CD14-positive monocyte (primary cell): ENCODE measurements around the gene TAF1B. TPM values are rescaled to one million over a fixed set of nuclear protein-coding genes. Genes with fewer than 3 reads are reported as not detected.
A peak's percentile ranks its signal among the peaks of the same experiment; 100 is the strongest.

Experiments used
- DNase-seq, 3 donors: peaks; one replicate each; pipeline ENCODE4 v3.0.0-alpha.2; 2011 to 2022
- H2AFZ ChIP-seq: 2 replicates; pipeline ENCODE4 v1.6.0; 2012; ENCODE audit warnings: mild to moderate bottlenecking, low read depth, low read length, inconsistent platforms; ENCODE audit not compliant: insufficient read depth, poor library complexity, severe bottlenecking
- H3K27ac ChIP-seq, 2 donors: 1 replicate in 1 of 2; 2 replicates in 1 of 2; pipeline ENCODE4 v1.5.1; 2012 to 2013; ENCODE audit warnings: low read length in 2 of 2, control low read depth in 1 of 2, inconsistent platforms in 1 of 2, low read depth in 1 of 2, mild to moderate bottlenecking in 1 of 2
- H3K27me3 ChIP-seq, 2 donors: one replicate each; pipeline versions ENCODE4 v1.6.0 to v1.6.1; 2011 to 2013; ENCODE audit warnings: low read length in 2 of 2; ENCODE audit not compliant: control insufficient read depth in 2 of 2, insufficient read depth in 2 of 2
- H3K36me3 ChIP-seq, 2 donors: replicated peaks in 1 of 2; 1 replicate in 1 of 2; 2 replicates in 1 of 2; pipeline versions ENCODE4 v1.5.1 to v1.6.1; 2012 to 2013; ENCODE audit warnings: low read length in 2 of 2, control low read depth in 1 of 2, inconsistent platforms in 1 of 2, mild to moderate bottlenecking in 1 of 2; ENCODE audit not compliant: insufficient read depth in 2 of 2, control insufficient read depth in 1 of 2
- H3K4me1 ChIP-seq, 2 donors: 1 replicate in 1 of 2; 2 replicates in 1 of 2; pipeline versions ENCODE4 v1.5.1 to v1.6.1; 2012 to 2013; ENCODE audit warnings: low read length in 2 of 2, control low read depth in 1 of 2, inconsistent platforms in 1 of 2, mild to moderate bottlenecking in 1 of 2, moderate library complexity in 1 of 2; ENCODE audit not compliant: insufficient read depth in 2 of 2, control insufficient read depth in 1 of 2
- H3K4me2 ChIP-seq: replicated peaks from 2 replicates; pipeline ENCODE3; 2012; ENCODE audit warnings: low read length, moderate library complexity, mild to moderate bottlenecking; ENCODE audit not compliant: poor library complexity, severe bottlenecking; ENCODE audit errors: extremely low read depth
- H3K4me3 ChIP-seq, 3 experiments: fragments of 200-600 bp in 1 of 3; sonication (generic) in 1 of 3; replicated peaks in 1 of 3; 1 replicate in 2 of 3; 2 replicates in 1 of 3; pipeline ENCODE4 v1.5.1; 2011 to 2013; ENCODE audit warnings: low read length in 3 of 3, mild to moderate bottlenecking in 3 of 3, control low read depth in 2 of 3, low read depth in 2 of 3, inconsistent platforms in 1 of 3, moderate library complexity in 1 of 3
- H3K79me2 ChIP-seq: 2 replicates; pipeline ENCODE4 v1.6.0; 2012; ENCODE audit warnings: mild to moderate bottlenecking, control low read depth, inconsistent platforms, low read length, moderate library complexity; ENCODE audit not compliant: insufficient read depth
- H3K9ac ChIP-seq: 2 replicates; pipeline ENCODE4 v1.6.0; 2017; ENCODE audit warnings: low read length, mild to moderate bottlenecking; ENCODE audit not compliant: insufficient read depth, poor library complexity, severe bottlenecking
- H3K9me3 ChIP-seq, 2 donors: replicated peaks in 1 of 2; 1 replicate in 1 of 2; 2 replicates in 1 of 2; pipeline versions ENCODE4 v1.5.1 to v1.6.1; 2012 to 2013; ENCODE audit warnings: low read length in 2 of 2, control low read depth in 1 of 2; ENCODE audit not compliant: control insufficient read depth in 1 of 2, insufficient read depth in 1 of 2
- H4K20me1 ChIP-seq: 2 replicates; pipeline ENCODE4 v1.6.0; 2012; ENCODE audit warnings: mild to moderate bottlenecking, low read length, control low read depth, moderate library complexity; ENCODE audit not compliant: insufficient read depth
- H3K27ac Mint-ChIP-seq, 7 donors: one replicate each; pipeline ENCODE4 v1.8.0; 2020; ENCODE audit warnings: mild to moderate bottlenecking in 7 of 7, mixed read lengths in 7 of 7, moderate library complexity in 6 of 7, inconsistent platforms in 2 of 7
- H3K27me3 Mint-ChIP-seq, 3 donors: one replicate each; pipeline ENCODE4 v1.8.0; 2021 to 2022; ENCODE audit warnings: low read depth in 3 of 3, mild to moderate bottlenecking in 3 of 3, mixed read lengths in 3 of 3, moderate library complexity in 3 of 3, inconsistent platforms in 1 of 3
- H3K36me3 Mint-ChIP-seq, 2 donors: one replicate each; pipeline ENCODE4 v1.8.0; 2020; ENCODE audit warnings: mixed read lengths in 2 of 2, inconsistent platforms in 1 of 2, mild to moderate bottlenecking in 1 of 2
- H3K4me1 Mint-ChIP-seq: one replicate; pipeline ENCODE4 v1.8.0; 2020; ENCODE audit warnings: mild to moderate bottlenecking, mixed read lengths
- H3K4me3 Mint-ChIP-seq, 2 donors: one replicate each; pipeline ENCODE4 v1.8.0; 2020; ENCODE audit warnings: mild to moderate bottlenecking in 2 of 2, mixed read lengths in 2 of 2, moderate library complexity in 1 of 2
- H3K9me3 Mint-ChIP-seq, 7 donors: one replicate each; pipeline ENCODE4 v1.8.0; 2020 to 2022; ENCODE audit warnings: mixed read lengths in 7 of 7, mild to moderate bottlenecking in 6 of 7, moderate library complexity in 6 of 7, inconsistent platforms in 2 of 7
- WGBS: methylation state at CpG from one replicate; pipeline ENCODE4 v1.1.5; 2013; ENCODE audit warnings: missing lambda C conversion rate; ENCODE audit not compliant: insufficient coverage; 5-methylcytosine and 5-hydroxymethylcytosine counted together
- intact Hi-C, 2 donors: fragments of 100-400 bp; cut with micrococcal nuclease; formaldehyde crosslinking; loops; one replicate each; pipeline versions ENCODE4 v1.15.0 to v1.15.1; 2023
- polyA plus RNA-seq, 3 donors: library from polyadenylated mRNA; depleted of rRNA in 1 of 3; unstranded in 2 of 3; stranded (reverse) in 1 of 3; fragments of 300-500 nt in 2 of 3; fragments of >200 nt in 1 of 3; fragmentation: Illumina TruSeq in 2 of 3; gene quantifications; 1 replicate in 2 of 3; 2 replicates in 1 of 3; pipeline ENCODE4 v1.2.3, GENCODE V29; 2012 to 2021
- TF ChIP-seq, protein P1 (sequence below): fragments of 200-600 bp; IDR thresholded peaks from one replicate; pipeline ENCODE4 v1.8.0; 2022; ENCODE audit warnings: antibody characterized with exemption, mild to moderate bottlenecking

TAF1B gene
- polyA plus RNA-seq, 3 donors: 6.0 to 8.4 (median 7.2) TPM

DNA sequence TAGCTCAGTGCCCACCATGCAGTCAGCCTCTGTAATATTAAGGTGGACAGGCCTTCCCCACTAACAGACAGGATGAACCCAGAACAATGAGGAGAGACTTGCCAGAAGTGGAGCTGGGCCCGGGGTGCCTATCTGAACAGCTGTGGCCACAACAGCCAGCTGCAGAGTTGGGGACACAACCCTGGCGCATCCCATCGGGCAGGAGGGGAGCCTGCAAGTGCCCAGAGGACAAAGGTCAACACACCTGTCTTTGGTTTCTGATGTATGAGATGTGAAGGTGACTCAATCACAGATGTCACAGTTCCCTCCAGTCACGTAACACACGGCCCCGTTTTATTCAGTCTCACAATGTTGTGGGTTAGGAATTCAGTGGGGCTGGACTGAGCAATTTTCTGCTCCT, 48.2 kb upstream of the TAF1B start:
- peaks cover 50 to 59% of the 10 kb centered on the region in 2 donors for H3K4me1 ChIP-seq
- no peaks in the 10 kb centered on the region for H3K79me2 ChIP-seq
- H3K27ac Mint-ChIP-seq: peak overlapping the region in 2 of 7 donors; percentile 17 to 46
- H3K9me3 ChIP-seq: no peaks in the 10 kb centered on the region
- H3K4me3 Mint-ChIP-seq: no peak overlapping the region
- H3K36me3 Mint-ChIP-seq: no peaks in the 10 kb centered on the region
- no peaks in the 10 kb centered on the region for H4K20me1 ChIP-seq
- H2AFZ ChIP-seq: no peak overlapping the region
- H3K9me3 Mint-ChIP-seq: peaks cover 0 to 4% (median 0%) of the 10 kb centered on the region in 7 donors
- peaks cover 50% of the 10 kb centered on the region for H3K4me1 Mint-ChIP-seq
- no peak for DNase-seq
- no peaks in the 10 kb centered on the region for H3K27me3 ChIP-seq
- peaks cover 4 to 11% (median 9%) of the 10 kb centered on the region in 3 donors for H3K27me3 Mint-ChIP-seq
- no peak overlapping the region for H3K27ac ChIP-seq
- TF ChIP-seq, protein P1, sequence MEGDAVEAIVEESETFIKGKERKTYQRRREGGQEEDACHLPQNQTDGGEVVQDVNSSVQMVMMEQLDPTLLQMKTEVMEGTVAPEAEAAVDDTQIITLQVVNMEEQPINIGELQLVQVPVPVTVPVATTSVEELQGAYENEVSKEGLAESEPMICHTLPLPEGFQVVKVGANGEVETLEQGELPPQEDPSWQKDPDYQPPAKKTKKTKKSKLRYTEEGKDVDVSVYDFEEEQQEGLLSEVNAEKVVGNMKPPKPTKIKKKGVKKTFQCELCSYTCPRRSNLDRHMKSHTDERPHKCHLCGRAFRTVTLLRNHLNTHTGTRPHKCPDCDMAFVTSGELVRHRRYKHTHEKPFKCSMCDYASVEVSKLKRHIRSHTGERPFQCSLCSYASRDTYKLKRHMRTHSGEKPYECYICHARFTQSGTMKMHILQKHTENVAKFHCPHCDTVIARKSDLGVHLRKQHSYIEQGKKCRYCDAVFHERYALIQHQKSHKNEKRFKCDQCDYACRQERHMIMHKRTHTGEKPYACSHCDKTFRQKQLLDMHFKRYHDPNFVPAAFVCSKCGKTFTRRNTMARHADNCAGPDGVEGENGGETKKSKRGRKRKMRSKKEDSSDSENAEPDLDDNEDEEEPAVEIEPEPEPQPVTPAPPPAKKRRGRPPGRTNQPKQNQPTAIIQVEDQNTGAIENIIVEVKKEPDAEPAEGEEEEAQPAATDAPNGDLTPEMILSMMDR: no peak
- intact Hi-C loops: loop anchor here in 1 of 2 donors (5.0 kb wide), 2 partner anchors 43 to 58 kb away; no protein-coding TSS in a partner anchor
- 50% methylated on average over 1 of the region's 6 CpGs for WGBS
- no peak overlapping the region for H3K9ac ChIP-seq
- H3K36me3 ChIP-seq: no peaks in the 10 kb centered on the region
- no peak overlapping the region for H3K4me3 ChIP-seq
- H3K4me2 ChIP-seq: no peak overlapping the region

GRCh38 chr2:9796056-9797010, 46.9 kb upstream of the TAF1B start:
- Histone ChIP-seq H3K4me3 (no peak overlapping the region), H3K79me2 (no peaks in the 10 kb centered on the region), H3K9ac (no peak overlapping the region), H3K27me3 (no peaks in the 10 kb centered on the region), H3K27ac (no peak overlapping the region), H3K9me3 (no peaks in the 10 kb centered on the region), H3K4me2 (no peak overlapping the region), H4K20me1 (no peaks in the 10 kb centered on the region), H3K36me3 (no peaks in the 10 kb centered on the region), H2AFZ (peak overlapping the region; percentile 14), H3K4me1 (peaks cover 62 to 72% of the 10 kb centered on the region in 2 donors)
- Mint-ChIP-seq H3K27me3 (peaks cover 4 to 9% (median 9%) of the 10 kb centered on the region in 3 donors), H3K4me3 (no peak overlapping the region), H3K4me1 (peaks cover 63% of the 10 kb centered on the region), H3K9me3 (peaks cover 0 to 4% (median 0%) of the 10 kb centered on the region in 7 donors), H3K27ac (peak overlapping the region in 3 of 7 donors; percentile 12 to 74 (median 50)), H3K36me3 (no peaks in the 10 kb centered on the region)
- no peak for DNase-seq
- intact Hi-C loops: loop anchor here in 1 of 2 donors (5.0 kb wide), 2 partner anchors 44 to 59 kb away; no protein-coding TSS in a partner anchor
- TF ChIP-seq, protein P1: peak; percentile 13
- 78% methylated on average over 3 of the region's 13 CpGs for WGBS
